Mononuclear cell (primary cell): ENCODE measurements around the gene MPLKIP. TPM values are rescaled to one million over a fixed set of nuclear protein-coding genes. Genes with fewer than 3 reads are reported as not detected.
"Not testable (repeated sequence)": the region's sequence is repeated elsewhere in the genome, so short reads cannot be mapped to it uniquely, and the experiment has no call there.

Source experiments
- H3K27me3 ChIP-seq: 2 replicates; pipeline ENCODE4 v1.6.0; 2011; ENCODE audit warnings: low read length, control low read depth; ENCODE audit not compliant: insufficient read depth
- H3K4me1 ChIP-seq: 2 replicates; pipeline ENCODE4 v1.5.1; 2011; ENCODE audit warnings: mild to moderate bottlenecking, low read length, control low read depth; ENCODE audit not compliant: insufficient read depth
- H3K4me3 ChIP-seq: 2 replicates; pipeline ENCODE4 v1.5.1; 2011; ENCODE audit warnings: mild to moderate bottlenecking, low read length, moderate library complexity
- H3K9me3 ChIP-seq: 2 replicates; pipeline ENCODE4 v1.5.1; 2011; ENCODE audit warnings: low read depth, mild to moderate bottlenecking, control low read depth, low read length
- total RNA-seq: library from RNA; depleted of rRNA; stranded (reverse); fragments of >200 nt; gene quantifications from one replicate; pipeline ENCODE4 v1.2.3, GENCODE V29; 2012

MPLKIP gene
- total RNA-seq, 1 donor, result 6.9 TPM

DNA sequence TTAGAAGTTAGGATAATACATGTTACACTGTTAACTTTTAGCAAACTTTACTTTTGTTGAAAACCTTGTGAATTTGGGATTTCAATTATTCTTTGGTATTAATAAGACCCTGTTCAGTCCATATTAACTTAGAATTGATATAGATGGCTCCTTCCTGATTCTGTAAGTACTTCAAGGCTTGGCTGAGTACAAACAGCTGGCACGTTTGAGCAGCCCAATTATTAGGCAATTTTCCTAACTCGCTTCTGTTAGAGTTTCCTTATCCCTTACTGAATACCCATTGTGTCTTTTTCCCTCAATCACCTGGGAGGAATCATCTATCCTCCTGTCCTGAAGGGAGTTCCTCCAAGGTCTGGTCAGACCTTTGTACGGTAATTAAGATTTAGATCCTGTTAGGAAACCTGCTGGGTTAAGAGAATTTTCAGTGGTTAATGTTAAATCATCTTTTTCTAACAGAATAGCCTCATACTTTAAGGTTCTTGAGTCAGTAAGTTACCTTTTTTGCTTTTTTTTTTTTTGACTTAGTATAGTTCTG lies 11.2 kb upstream of the MPLKIP start:
- not testable (repeated sequence) for H3K4me3 ChIP-seq, H3K9me3 ChIP-seq, H3K4me1 ChIP-seq, H3K27me3 ChIP-seq

DNA sequence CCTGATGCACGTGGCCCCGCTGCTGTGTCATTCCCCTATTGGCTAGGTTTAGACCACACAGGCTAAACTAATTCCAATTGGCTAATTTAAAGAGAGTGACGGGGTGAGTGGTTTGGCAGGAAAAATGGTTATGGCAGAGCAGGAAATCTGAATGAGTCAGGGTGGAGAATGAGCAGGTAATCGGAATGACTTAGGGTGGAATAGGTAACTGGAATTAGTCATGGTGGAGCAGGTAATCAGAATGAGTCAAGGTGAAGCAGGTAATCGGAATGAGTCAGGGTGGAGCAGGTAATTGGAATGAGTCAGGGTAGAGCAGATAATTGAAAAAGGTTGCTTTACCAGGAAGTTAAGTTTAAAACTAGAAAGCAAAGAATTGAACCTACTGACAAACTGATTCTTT lies 7.5 kb upstream of the MPLKIP start:
- H3K9me3 ChIP-seq, H3K4me3 ChIP-seq, H3K4me1 ChIP-seq, H3K27me3 ChIP-seq: not testable (repeated sequence)

DNA sequence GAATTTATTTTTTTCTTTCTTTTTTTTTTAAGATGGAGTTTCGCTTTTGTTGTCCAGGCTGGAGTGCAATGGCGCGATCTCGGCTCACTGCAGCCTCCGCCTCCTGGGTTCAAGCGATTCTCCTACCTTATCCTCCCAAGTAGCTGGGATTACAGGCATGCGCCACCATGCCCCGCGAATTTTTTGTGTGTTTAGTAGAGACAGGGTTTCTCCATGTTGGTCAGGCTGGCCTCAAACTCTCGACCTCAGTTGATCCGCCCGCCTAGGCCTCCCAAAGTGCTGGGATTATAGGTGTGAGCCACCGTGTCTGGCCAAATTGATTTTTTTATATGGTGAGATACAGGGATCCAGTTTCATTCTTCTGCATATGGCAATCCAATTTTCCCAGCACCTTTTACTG lies 5.5 kb upstream of the MPLKIP start:
- not testable (repeated sequence) for H3K27me3 ChIP-seq, H3K4me1 ChIP-seq, H3K9me3 ChIP-seq, H3K4me3 ChIP-seq

GRCh38 chr7:40138973-40139372 lies 4.6 kb upstream of the MPLKIP start:
- Histone ChIP-seq H3K9me3 (no peaks in the 10 kb centered on the region), H3K4me3 (no peak overlapping the region), H3K27me3 (no peaks in the 10 kb centered on the region), H3K4me1 (peaks cover 7% of the 10 kb centered on the region)

DNA sequence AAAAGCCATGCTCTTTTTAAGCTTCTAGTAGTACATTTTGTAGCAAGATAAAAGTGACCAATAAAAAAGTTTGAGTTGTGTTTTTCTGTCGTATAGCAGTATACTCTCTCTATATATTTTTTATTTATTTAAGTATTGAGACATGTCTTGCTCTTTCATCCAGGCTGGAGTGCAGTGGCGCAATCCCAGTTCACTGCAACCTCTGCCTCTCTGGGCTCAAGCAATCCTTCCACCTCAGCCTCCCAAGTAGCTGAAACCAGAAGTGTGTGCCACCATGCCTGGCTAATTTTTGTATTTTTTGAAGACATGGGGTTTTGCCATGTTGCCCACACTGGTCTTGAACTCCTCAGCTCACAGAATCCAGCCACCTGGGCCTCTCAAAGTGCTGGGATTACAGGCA lies 3.1 kb upstream of the MPLKIP start:
- H3K4me3 ChIP-seq, result no peak overlapping the region
- H3K4me1 ChIP-seq, result peaks cover 17% of the 10 kb centered on the region
- H3K9me3 ChIP-seq, result no peaks in the 10 kb centered on the region
- H3K27me3 ChIP-seq, result no peaks in the 10 kb centered on the region

DNA sequence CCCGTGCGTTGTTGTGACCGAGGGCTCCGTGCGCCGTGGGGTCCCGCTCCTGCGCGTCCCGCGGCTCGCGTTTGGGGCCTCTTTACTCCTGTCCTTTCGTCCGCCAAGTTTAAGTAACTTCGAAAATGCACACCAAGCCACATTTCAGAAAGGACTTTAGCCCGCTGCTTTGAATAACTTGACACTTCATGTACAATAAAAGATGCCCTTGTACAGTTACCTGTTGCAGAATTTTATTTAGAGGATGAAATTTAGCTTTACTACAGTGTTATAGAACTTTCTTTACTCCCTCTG lies 842 bp upstream of the MPLKIP start:
- H3K4me3 ChIP-seq, result peak overlapping the region; percentile 84
- no peaks in the 10 kb centered on the region for H3K27me3 ChIP-seq
- peaks cover 30% of the 10 kb centered on the region for H3K4me1 ChIP-seq
- no peaks in the 10 kb centered on the region for H3K9me3 ChIP-seq

- Histone ChIP-seq H3K9me3 (no peaks in the 10 kb centered on the region), H3K4me3 (peak overlapping the region; percentile 84), H3K4me1 (peaks cover 33% of the 10 kb centered on the region), H3K27me3 (no peaks in the 10 kb centered on the region)
Observed at GRCh38 chr7:40133561-40134427, 628 bp downstream of the MPLKIP start.

GRCh38 chr7:40122940-40123254 lies 11.5 kb downstream of the MPLKIP start:
- Histone ChIP-seq H3K4me1 (no peaks in the 10 kb centered on the region), H3K27me3 (no peaks in the 10 kb centered on the region), H3K4me3 (no peak overlapping the region), H3K9me3 (no peaks in the 10 kb centered on the region)

- H3K4me1 ChIP-seq, H3K27me3 ChIP-seq, H3K4me3 ChIP-seq, H3K9me3 ChIP-seq: not testable (repeated sequence)
Observed at GRCh38 chr7:40122100-40122939, 12.1 kb downstream of the MPLKIP start.

DNA sequence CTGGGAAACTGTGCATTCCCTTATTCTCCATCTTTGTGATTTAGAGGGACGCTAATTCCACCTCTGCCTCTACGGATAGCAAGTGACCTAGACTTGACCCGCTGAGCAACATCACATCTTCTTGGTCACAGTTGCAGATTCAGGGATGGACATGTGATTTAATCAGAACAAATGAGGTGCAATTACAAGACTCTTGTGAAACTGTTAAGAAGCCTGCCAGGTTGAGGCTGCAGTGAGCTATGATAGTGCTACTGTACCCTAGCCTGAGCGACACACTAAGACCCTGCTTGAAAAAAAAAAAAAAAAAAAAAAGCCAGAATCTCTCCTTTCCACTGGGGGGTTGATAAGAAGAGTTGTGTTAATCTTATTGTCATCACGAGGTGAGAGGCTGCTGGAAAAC lies 14.4 kb downstream of the MPLKIP start:
- no peak overlapping the region for H3K4me3 ChIP-seq
- H3K4me1 ChIP-seq, result no peaks in the 10 kb centered on the region
- no peaks in the 10 kb centered on the region for H3K9me3 ChIP-seq
- no peaks in the 10 kb centered on the region for H3K27me3 ChIP-seq

DNA sequence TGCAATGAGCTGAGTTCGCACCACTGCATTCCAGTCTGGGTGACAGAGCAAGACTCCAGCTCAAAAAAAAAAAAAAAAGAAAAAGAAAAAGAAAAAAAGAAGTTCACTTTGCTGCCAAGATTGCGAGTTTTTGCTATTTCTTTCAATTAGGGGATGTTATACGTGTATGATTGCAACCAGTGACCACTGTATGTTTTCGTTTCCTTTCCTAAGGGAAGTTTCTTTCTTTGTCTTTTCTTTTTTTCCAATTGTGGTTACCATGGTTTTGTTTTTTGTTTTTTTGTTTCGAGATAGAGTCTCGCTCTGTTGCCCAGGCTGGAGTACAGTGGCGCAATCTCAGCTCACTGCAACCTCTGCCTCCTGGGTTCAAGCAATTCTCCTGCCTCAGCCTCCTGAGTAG lies 16.2 kb downstream of the MPLKIP start:
- H3K27me3 ChIP-seq, H3K9me3 ChIP-seq, H3K4me1 ChIP-seq, H3K4me3 ChIP-seq: not testable (repeated sequence)

DNA sequence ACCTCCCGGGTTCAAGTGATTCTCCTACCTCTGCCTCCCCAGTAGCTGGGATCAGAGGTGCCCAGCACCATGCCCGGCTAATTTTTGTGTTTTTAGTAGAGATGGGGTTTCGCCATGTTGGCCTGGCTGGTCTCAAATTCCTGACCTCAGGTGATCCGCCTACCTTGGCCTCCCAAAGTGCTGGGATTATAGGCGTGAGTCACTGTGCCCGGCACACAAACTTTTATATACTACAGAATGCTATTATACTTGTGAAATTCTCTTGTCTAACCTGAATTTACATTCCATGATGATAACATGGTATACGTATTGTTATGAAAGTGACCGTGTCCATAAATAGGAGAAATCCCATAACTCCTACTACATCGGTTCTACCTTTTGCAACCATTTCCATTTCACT lies 17.2 kb downstream of the MPLKIP start:
- H3K4me3 ChIP-seq, H3K27me3 ChIP-seq, H3K9me3 ChIP-seq, H3K4me1 ChIP-seq: not testable (repeated sequence)

GRCh38 chr7:40115936-40116335 lies 18.5 kb downstream of the MPLKIP start:
- Histone ChIP-seq H3K27me3 (no peaks in the 10 kb centered on the region), H3K9me3 (no peaks in the 10 kb centered on the region), H3K4me3 (no peak overlapping the region), H3K4me1 (no peaks in the 10 kb centered on the region)

DNA sequence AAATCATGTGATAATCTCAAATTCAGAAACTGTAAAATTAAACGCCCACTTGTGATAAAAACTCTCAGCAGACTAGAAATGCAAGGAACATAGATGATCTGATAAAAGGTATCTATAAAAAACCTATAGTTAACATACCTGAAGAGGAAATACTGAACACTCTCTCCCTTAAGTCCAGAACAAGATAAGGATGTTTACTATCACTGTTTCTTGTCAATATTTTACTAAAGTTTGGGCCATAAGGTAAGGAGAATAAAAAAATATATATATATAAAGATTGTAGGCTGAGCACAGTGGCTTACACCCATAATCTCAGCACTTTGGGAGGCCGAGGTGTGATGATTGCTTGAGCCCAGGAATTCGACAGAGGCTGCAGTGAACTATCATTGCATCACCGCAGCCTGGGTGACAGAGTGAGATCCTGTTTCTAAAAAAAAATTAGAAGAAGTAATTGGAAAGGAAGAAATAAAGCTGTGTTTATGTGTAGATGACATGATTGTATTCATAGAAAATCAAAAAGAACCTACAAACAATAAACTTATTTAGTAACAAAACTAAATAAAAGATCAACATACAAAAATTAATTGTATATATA lies 28.4 kb downstream of the MPLKIP start:
- H3K4me3 ChIP-seq, result no peak overlapping the region
- peaks cover 3% of the 10 kb centered on the region for H3K4me1 ChIP-seq
- H3K9me3 ChIP-seq, result no peaks in the 10 kb centered on the region
- no peaks in the 10 kb centered on the region for H3K27me3 ChIP-seq

DNA sequence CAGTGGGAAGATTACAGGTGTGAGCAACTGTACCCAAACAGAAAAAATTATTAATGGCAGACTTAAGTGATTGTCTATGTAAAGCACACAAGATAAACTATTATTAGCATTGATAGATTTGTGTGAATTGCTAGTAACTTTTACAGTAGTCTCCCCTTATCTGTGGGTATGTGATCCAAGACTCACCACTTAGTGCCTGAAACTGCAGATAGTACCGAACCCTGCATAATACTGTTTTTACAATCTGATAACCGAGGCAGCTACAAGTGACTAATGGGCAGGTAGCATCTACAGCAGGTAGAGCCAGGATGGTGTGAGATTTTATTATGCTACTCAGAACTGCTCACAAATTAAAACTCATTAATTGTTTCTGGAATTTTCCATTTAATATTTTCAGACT lies 31.5 kb downstream of the MPLKIP start:
- no peaks in the 10 kb centered on the region for H3K27me3 ChIP-seq
- peaks cover 3% of the 10 kb centered on the region for H3K4me1 ChIP-seq
- no peaks in the 10 kb centered on the region for H3K9me3 ChIP-seq
- no peak overlapping the region for H3K4me3 ChIP-seq
